Coronary artery (tissue), 2 donors: ENCODE results near the gene SLC5A5.
A peak's percentile ranks its signal among the peaks of the same experiment; 100 is the strongest.

Experiments used
- DNase-seq: peaks from one replicate; pipeline ENCODE4 v3.0.0-alpha.2; 2017; ENCODE audit warnings: low spot score
- H3K27ac ChIP-seq, 2 donors: fragments of 200-600 bp; sonication (generic); one replicate each; pipeline ENCODE4 v1.5.1; 2016 to 2019
- H3K4me3 ChIP-seq: fragments of 200-600 bp; sonication (generic); 2 replicates; pipeline ENCODE4 v1.5.1; 2016; ENCODE audit warnings: mild to moderate bottlenecking, moderate library complexity
- TF ChIP-seq, protein P1 (sequence below): fragments of 200-600 bp; sonication (generic); IDR thresholded peaks from one replicate; pipeline ENCODE4 v1.5.1; 2019; ENCODE audit warnings: antibody characterized with exemption

The SLC5A5 gene

DNA sequence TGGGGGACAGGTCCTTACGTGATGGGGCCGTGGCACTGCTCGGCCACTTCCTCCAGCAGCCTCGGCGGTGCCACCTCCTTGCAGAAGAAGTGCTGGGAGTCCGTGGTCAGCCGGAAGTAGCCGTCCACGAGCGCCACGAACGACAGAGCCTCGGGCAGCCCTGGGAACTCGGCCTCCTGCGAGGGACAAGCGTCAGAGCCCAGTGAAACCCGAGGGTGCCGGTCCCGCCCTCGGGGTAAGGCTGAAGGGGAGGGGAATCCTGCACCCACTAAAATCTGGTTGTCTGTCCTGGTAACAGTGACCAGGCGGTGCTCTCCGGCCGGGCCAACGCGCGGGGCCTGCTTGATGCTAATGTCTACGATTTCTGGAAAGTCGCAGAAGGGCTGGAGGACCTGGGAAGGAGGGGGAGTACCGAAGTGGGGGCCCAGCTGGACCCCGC lies 30.4 kb upstream of the SLC5A5 start:
- no peak for DNase-seq
- H3K4me3 ChIP-seq: peak overlapping the region; percentile 60
- peak overlapping the region in 1 of 2 donors; percentile 51 for H3K27ac ChIP-seq
- TF ChIP-seq, protein P1, sequence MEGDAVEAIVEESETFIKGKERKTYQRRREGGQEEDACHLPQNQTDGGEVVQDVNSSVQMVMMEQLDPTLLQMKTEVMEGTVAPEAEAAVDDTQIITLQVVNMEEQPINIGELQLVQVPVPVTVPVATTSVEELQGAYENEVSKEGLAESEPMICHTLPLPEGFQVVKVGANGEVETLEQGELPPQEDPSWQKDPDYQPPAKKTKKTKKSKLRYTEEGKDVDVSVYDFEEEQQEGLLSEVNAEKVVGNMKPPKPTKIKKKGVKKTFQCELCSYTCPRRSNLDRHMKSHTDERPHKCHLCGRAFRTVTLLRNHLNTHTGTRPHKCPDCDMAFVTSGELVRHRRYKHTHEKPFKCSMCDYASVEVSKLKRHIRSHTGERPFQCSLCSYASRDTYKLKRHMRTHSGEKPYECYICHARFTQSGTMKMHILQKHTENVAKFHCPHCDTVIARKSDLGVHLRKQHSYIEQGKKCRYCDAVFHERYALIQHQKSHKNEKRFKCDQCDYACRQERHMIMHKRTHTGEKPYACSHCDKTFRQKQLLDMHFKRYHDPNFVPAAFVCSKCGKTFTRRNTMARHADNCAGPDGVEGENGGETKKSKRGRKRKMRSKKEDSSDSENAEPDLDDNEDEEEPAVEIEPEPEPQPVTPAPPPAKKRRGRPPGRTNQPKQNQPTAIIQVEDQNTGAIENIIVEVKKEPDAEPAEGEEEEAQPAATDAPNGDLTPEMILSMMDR: no peak

DNA sequence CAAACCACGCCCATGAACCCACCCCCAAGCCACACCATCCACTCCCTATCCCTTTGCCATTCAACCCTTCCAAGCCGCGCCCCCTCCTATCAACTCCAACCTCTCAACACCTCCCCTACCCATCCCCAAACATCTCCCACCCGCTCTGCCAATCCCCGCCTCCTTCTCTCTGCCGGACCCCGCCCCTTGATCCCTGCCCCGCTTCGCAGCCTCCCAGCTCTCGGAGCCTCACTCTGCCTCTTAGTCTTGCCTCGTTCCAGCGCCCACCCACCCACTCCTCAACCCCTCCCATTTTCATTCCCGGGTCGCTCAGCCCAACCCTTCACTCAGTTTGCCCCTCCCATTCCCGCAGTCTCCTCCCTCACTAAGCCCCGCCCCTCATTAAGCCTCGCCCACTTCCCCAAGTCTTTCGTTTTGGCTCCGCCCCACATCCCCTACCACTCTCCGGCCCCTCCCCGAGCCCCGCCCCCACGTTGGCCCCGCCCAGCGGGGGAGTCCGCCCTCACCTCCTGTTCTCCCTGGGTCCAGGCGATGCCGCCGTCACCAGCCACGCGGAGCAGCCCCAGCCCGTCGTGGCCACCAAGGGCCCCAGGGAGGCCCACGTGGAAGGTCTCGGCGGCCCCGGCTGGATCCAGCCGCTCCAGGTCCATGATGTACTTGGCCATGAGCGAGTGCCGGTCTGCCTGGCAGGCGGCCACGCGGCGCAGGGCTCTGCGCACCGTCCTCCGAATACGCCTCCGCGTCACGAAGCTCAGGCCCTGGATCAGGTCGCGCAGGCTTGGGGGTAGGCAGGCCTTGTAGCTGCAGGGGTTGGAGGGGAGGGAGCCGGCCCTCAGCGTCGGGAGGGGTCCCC lies 29.7 kb upstream of the SLC5A5 start:
- Histone ChIP-seq H3K27ac (peak overlapping the region in 1 of 2 donors; percentile 73), H3K4me3 (peak overlapping the region; percentile 60)
- TF ChIP-seq, protein P1: no peak
- no peak for DNase-seq

DNA sequence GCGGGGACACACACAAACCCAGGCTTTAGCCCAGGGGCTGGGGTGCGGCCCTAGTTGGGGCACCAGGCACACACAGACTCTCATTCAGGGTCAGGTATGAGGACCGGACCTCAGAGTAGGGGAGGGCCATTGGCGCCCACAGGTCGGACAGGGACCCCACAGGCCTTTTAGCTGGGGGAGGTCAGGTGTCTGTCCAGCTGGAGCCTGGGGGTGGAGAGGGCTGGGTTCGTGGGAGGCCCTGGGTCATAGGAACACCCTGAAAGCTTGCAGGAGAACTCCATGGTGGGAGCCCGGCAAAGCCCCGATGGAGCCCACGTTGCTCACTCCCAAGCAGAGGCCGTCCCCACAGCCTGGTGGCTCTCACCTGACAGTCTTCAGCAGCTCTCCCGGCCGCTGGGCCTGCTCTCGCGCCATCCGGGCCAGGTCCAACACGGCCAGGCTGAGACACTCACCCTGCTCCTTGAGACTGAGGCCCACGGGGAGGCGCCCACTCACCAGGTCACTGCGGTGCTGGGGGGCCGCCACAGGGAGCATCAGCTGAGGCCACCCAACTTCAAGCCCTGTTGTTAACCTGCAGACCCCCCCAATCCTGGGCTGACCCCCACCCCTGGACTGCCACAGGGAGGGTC lies 29.0 kb upstream of the SLC5A5 start:
- TF ChIP-seq, protein P1: no peak
- H3K27ac ChIP-seq: peak overlapping the region in 1 of 2 donors; percentile 73
- peak overlapping the region; percentile 60 for H3K4me3 ChIP-seq
- no peak for DNase-seq

DNA sequence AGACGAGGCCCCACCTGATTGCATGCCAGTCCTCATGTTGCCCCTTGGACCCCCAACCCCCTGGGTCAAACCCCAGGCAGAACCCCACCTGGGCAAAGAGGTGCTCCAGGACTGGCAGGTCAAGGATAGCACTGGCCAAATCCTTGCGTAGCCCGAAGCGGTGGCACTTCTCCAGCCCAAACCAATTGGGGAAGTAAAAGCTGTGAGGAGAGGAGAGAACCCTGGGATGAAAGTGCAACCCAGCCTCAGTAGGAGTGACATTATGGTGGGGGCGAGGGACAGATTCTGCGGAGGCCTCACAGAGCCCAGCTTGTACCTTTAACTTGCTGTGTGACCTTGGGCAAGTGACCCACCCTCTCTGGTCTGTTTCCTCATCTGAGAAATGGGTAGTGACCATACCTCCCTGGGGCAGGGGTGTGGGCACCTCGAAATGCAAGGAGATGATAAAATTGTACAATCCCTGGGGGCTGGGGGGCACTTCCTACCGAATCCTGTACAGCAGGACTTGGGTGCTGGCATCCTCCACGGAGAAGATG lies 28.4 kb upstream of the SLC5A5 start:
- no peak for DNase-seq
- Histone ChIP-seq H3K4me3 (no peak overlapping the region), H3K27ac (no peak overlapping the region)
- TF ChIP-seq, protein P1: no peak

DNA sequence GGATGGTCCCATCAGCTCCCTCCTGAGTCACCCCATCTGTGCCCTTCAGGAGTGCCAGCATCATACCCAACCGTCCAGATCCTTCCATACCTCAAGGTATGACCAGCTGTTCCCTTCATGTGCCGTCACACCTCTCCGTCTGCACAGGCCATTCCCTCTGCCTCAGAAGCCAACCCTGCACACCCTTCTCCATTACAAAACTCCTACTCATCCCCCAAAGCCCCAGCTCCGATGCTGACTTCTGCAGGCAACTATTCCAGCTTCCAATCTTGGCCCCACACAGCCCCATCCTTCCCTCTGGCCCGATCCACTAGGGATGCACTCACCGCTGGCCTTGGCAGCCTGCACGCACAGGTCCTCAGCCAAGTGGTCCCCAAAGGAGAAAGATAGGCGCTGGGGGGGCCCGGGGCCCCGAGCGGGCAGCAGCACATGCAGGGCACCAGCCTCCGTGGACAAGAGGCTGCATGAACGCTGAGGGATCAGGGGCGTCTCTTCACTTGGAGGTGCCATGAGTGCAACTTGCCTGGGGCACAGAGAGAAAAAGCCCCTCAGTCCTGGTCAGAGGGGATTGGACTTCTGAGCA lies 27.7 kb upstream of the SLC5A5 start:
- no peak for DNase-seq
- Histone ChIP-seq H3K4me3 (no peak overlapping the region), H3K27ac (no peak overlapping the region)
- TF ChIP-seq, protein P1: no peak

DNA sequence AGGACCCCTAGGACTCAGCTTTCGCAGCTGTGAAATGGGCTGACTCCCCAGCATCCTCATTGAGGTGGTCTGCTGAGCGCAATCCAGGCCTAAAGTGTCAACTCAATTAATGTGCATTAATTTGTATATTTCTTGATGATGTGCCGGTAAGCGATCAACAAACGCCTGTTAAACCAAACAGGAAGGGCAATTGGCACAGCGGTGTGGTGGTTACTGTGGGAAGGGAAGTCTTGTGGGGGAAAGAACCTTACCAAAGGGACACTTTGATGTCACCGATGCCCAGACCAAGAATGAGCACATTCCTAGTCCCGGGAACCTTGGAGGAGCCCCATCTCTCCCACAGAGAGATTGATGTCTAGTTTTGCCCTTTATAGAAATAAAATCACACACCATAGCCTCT lies 25.6 kb upstream of the SLC5A5 start:
- no peak overlapping the region for H3K4me3 ChIP-seq
- no peak for DNase-seq
- TF ChIP-seq, protein P1: no peak
- H3K27ac ChIP-seq: no peak overlapping the region
